Neural progenitor cell (in vitro differentiated cells): ENCODE data around the gene GABARAPL2.

Source experiments
- EZH2 ChIP-seq: fragments of 200-600 bp; sonication (generic); IDR thresholded peaks from 2 replicates; pipeline ENCODE4 v1.6.1; 2017; ENCODE audit warnings: antibody characterized with exemption, mild to moderate bottlenecking, moderate library complexity
- EZH2phosphoT487 ChIP-seq: fragments of 200-600 bp; sonication (generic); IDR thresholded peaks from 2 replicates; pipeline ENCODE4 v1.6.1; 2017; ENCODE audit warnings: antibody characterized with exemption

DNA sequence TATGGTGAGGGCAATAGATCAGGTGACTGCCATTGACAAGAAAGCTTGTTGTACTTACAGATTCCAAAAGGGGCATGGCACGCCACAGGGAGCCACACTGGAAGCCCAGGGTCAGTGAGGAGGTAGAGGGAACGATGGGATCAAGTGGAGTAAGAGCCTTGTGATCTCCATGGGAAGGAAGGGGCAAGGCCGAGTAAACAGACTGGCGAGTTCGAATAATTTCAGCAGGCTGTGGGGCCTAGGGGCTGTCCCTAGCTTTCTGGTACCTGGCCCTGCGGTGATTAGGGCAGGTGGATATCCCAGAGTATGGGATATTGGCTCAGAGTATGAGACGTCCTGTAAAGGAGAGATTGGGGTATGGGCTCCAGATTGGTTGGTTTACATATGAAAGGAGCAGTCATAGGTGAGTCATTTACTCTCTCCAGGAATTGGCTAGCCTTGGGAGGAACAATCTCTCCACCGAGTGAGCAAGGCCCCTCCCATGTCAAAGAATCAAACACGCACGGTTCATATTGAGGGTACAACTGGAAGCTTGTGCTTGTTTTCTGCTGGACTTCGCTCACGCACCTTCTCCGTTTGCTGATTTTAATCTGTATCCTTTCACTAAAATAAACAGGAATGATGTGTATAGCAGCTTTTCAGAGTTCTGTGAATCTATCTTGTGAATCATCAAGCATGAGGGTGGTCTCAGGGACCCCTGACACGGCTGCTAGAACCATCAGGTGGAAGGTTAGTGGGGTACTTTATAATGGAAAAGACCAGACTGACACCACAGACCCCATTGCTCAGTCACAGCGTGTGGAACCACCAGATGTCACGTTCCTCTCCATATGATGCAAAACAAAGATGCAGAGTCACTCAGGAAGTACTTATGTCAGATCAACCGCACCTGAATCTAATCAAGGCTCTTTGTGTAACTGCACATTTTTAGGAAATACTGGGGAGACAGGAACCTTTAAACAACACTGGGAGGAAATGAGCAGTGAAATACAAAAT is 27.9 kb downstream of the GABARAPL2 start:
- TF ChIP-seq EZH2phosphoT487: no peak
- no peak for TF ChIP-seq EZH2
